Hepatocyte (in vitro differentiated cells): Measurements from ENCODE around the gene OR5K2. TPM values are rescaled to one million over a fixed set of nuclear protein-coding genes. Genes with fewer than 3 reads are reported as not detected.

Experiments used
- DNase-seq: peaks from one replicate; pipeline ENCODE4 v3.0.0-alpha.2; 2016; ENCODE audit warnings: low spot score
- H2AFZ ChIP-seq: fragments of 200-600 bp; sonication (generic); 2 replicates; pipeline ENCODE4 v1.6.0; 2016; ENCODE audit warnings: antibody characterized with exemption, mild to moderate bottlenecking
- H3K27ac ChIP-seq: fragments of 200-600 bp; sonication (generic); 2 replicates; pipeline ENCODE4 v1.5.1; 2016; ENCODE audit warnings: mild to moderate bottlenecking
- H3K27me3 ChIP-seq: fragments of 200-600 bp; sonication (generic); 2 replicates; pipeline ENCODE4 v1.6.1; 2016
- H3K36me3 ChIP-seq: fragments of 200-600 bp; sonication (generic); replicated peaks from 2 replicates; pipeline ENCODE4 v1.5.1; 2016; ENCODE audit warnings: low read depth; ENCODE audit not compliant: insufficient read depth
- H3K4me1 ChIP-seq: fragments of 200-600 bp; sonication (generic); 2 replicates; pipeline ENCODE4 v1.5.1; 2016; ENCODE audit warnings: mild to moderate bottlenecking, moderate library complexity; ENCODE audit not compliant: insufficient read depth
- H3K4me2 ChIP-seq: fragments of 200-600 bp; sonication (generic); 2 replicates; pipeline ENCODE4 v1.6.0; 2016
- H3K4me3 ChIP-seq: fragments of 200-600 bp; sonication (generic); 2 replicates; pipeline ENCODE4 v1.5.1; 2016; ENCODE audit warnings: mild to moderate bottlenecking
- H3K79me2 ChIP-seq: fragments of 200-600 bp; sonication (generic); 2 replicates; pipeline ENCODE4 v1.6.0; 2017; ENCODE audit warnings: mild to moderate bottlenecking
- H3K9me2 ChIP-seq: fragments of 200-600 bp; sonication (generic); replicated peaks from 2 replicates; pipeline ENCODE4 v1.6.0; 2017; ENCODE audit warnings: mild to moderate bottlenecking; ENCODE audit not compliant: insufficient read depth
- H3K9me3 ChIP-seq: fragments of 200-600 bp; sonication (generic); 2 replicates; pipeline ENCODE4 v1.5.1; 2016; ENCODE audit warnings: low read depth, mild to moderate bottlenecking
- H4K20me1 ChIP-seq: fragments of 200-600 bp; sonication (generic); 2 replicates; pipeline ENCODE4 v1.6.0; 2016; ENCODE audit warnings: mild to moderate bottlenecking; ENCODE audit not compliant: insufficient read depth, poor library complexity, severe bottlenecking
- EZH2 ChIP-seq: fragments of 200-600 bp; sonication (generic); IDR thresholded peaks from 2 replicates; pipeline ENCODE4 v1.6.1; 2016; ENCODE audit warnings: antibody characterized with exemption, mild to moderate bottlenecking, borderline replicate concordance
- EZH2phosphoT487 ChIP-seq: fragments of 200-600 bp; sonication (generic); IDR thresholded peaks from one replicate; pipeline ENCODE4 v1.6.1; 2018; ENCODE audit warnings: antibody characterized with exemption, mild to moderate bottlenecking, low read depth, moderate library complexity; ENCODE audit not compliant: unreplicated experiment, severe bottlenecking
- WGBS: methylation state at CpG from one replicate; pipeline ENCODE4 v1.1.6; 2016; ENCODE audit warnings: low lambda C conversion rate; ENCODE audit errors: missing lambda C conversion rate; 5-methylcytosine and 5-hydroxymethylcytosine counted together
- polyA plus RNA-seq: library from polyadenylated mRNA; unstranded; fragments of >200 nt; fragmentation: Nextera tagmentation; extraction: Ambion mirVana; gene quantifications from 2 replicates; pipeline ENCODE4 v1.2.1, GENCODE V29; 2016
- total RNA-seq: library from RNA; depleted of rRNA; stranded (reverse); fragments of >200 nt; gene quantifications from 2 replicates; pipeline ENCODE4 v1.2.3, GENCODE V29; 2014
- TF ChIP-seq, protein P1 (sequence below): fragments of 200-600 bp; sonication (generic); IDR thresholded peaks from 2 replicates; pipeline ENCODE4 v1.5.1; 2016; ENCODE audit warnings: antibody characterized with exemption, mild to moderate bottlenecking; ENCODE audit not compliant: poor library complexity

Gene OR5K2
- total and polyA plus RNA-seq, 2 experiments from 2014 or later, result not detected

DNA sequence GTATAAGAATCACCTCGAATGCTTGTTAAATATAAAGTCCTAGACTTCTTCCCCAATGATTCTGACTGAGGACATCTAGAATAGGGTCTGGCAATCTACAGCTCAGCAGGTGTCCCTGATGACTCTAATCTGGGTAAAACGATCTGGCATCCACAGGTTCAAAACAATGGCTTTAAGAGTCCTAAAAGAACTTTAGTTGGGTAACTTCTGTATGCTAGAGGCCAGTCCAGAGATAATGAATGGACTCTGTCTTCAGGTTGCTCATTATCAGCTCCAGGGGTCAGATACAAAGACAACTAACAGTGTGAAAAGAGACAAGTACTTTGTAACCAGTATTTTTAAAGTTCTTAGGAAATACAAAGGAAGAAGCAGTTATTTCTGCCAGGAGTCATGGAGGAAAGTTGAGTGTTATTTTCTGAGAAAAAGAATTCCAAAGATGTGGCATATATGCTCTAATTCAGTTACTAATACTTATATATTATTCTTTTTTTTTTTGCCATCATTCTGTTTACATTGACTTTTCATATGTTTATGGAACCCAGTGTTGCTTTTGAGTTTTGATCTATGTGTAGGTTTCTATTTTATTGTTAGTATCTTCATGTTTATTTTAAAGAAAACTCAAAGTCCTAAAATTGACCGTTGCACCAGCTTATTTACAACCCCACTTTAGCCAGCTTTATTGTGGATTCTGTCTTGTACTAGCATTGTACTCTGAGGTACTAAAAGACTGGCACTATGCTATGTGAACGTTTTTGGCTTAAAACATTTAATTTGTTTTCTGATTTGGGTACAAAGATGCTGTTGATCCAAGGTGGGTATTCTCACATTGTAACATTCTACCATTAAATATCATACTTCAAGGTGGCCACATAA, 31.2 kb downstream of the OR5K2 start:
- no peaks in the 10 kb centered on the region for H3K27me3 ChIP-seq
- H3K9me2 ChIP-seq, result no peaks in the 10 kb centered on the region
- H3K4me1 ChIP-seq, result no peaks in the 10 kb centered on the region
- H3K27ac ChIP-seq, result no peak overlapping the region
- no peak for DNase-seq
- no peak overlapping the region for H2AFZ ChIP-seq
- no peaks in the 10 kb centered on the region for H3K9me3 ChIP-seq
- H4K20me1 ChIP-seq, result no peaks in the 10 kb centered on the region
- no peak overlapping the region for H3K4me2 ChIP-seq
- TF ChIP-seq, protein P1, sequence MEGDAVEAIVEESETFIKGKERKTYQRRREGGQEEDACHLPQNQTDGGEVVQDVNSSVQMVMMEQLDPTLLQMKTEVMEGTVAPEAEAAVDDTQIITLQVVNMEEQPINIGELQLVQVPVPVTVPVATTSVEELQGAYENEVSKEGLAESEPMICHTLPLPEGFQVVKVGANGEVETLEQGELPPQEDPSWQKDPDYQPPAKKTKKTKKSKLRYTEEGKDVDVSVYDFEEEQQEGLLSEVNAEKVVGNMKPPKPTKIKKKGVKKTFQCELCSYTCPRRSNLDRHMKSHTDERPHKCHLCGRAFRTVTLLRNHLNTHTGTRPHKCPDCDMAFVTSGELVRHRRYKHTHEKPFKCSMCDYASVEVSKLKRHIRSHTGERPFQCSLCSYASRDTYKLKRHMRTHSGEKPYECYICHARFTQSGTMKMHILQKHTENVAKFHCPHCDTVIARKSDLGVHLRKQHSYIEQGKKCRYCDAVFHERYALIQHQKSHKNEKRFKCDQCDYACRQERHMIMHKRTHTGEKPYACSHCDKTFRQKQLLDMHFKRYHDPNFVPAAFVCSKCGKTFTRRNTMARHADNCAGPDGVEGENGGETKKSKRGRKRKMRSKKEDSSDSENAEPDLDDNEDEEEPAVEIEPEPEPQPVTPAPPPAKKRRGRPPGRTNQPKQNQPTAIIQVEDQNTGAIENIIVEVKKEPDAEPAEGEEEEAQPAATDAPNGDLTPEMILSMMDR, result no peak
- TF ChIP-seq EZH2phosphoT487 (no peak), EZH2 (no peak)
- H3K79me2 ChIP-seq, result no peaks in the 10 kb centered on the region
- no peak overlapping the region for H3K4me3 ChIP-seq
- WGBS, result 32% methylated on average over 4 of the region's 4 CpGs
- H3K36me3 ChIP-seq, result no peaks in the 10 kb centered on the region

DNA sequence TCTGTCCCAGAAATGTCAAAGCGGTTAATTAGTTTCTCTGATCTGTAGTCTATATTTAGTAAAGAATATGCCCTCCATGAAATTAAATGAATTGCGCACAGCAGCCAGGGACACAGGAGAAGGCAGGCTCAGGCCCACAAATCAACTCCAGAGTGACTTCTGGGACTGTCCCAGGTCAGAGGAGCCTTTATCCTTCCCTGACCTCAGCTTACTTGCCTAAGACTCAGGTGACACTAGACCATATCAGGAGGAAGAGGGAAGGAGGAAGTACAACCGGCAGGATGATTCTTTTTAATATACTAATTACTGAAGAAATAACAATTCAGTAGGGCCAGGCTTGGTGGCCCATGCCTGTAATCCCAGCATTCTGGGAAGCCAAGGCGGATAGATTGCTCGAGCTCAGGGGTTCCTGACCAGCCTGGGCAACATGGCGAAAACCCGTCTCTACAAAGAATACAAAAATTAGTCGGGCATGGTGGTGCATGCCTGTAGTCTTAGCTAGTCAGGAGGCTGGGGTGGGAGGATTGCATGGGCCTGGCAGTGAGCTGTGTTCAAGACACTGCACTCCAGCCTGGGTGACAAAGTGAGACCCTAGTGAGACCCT, 32.5 kb downstream of the OR5K2 start:
- no peaks in the 10 kb centered on the region for H3K27me3 ChIP-seq
- 93% methylated on average over 8 of the region's 8 CpGs for WGBS
- TF ChIP-seq EZH2, result no peak
- TF ChIP-seq EZH2phosphoT487, result no peak
- TF ChIP-seq, protein P1, result no peak
- no peaks in the 10 kb centered on the region for H3K4me1 ChIP-seq
- H3K4me2 ChIP-seq, result no peak overlapping the region
- no peaks in the 10 kb centered on the region for H3K9me3 ChIP-seq
- no peak overlapping the region for H3K27ac ChIP-seq
- no peak overlapping the region for H2AFZ ChIP-seq
- H3K9me2 ChIP-seq, result no peaks in the 10 kb centered on the region
- DNase-seq, result no peak
- H3K79me2 ChIP-seq, result no peaks in the 10 kb centered on the region
- no peak overlapping the region for H3K4me3 ChIP-seq
- no peaks in the 10 kb centered on the region for H4K20me1 ChIP-seq
- H3K36me3 ChIP-seq, result no peaks in the 10 kb centered on the region

DNA sequence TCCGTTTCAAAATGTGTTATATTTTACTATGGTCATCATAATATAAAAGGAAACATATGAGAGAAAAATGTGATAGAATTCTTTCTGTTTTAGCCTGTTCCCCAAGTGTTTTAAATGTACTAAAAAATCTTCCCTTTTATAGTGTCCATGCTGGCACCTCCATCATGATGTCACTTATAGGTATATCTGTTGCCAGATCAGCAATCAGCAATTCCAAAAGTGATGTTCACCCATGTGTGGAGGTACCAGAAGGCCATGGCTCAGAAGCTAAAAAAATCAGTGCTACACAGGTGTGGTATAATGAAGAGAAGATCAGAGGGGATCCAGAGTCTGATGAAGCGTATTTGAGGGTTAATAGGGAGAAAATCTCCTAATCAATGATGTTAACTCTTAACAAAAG, 33.2 kb downstream of the OR5K2 start:
- H3K4me2 ChIP-seq, result no peak overlapping the region
- no peak for DNase-seq
- no peaks in the 10 kb centered on the region for H3K36me3 ChIP-seq
- no peaks in the 10 kb centered on the region for H4K20me1 ChIP-seq
- no peaks in the 10 kb centered on the region for H3K4me1 ChIP-seq
- no peaks in the 10 kb centered on the region for H3K79me2 ChIP-seq
- H2AFZ ChIP-seq, result no peak overlapping the region
- no peak overlapping the region for H3K27ac ChIP-seq
- no peaks in the 10 kb centered on the region for H3K9me2 ChIP-seq
- WGBS, result 96% methylated on average over 2 of the region's 2 CpGs
- H3K4me3 ChIP-seq, result no peak overlapping the region
- H3K27me3 ChIP-seq, result no peaks in the 10 kb centered on the region
- TF ChIP-seq EZH2 (no peak), EZH2phosphoT487 (no peak)
- TF ChIP-seq, protein P1, result no peak
- no peaks in the 10 kb centered on the region for H3K9me3 ChIP-seq
